GM23338 (cell line): ENCODE results near the gene GPATCH4.

Experiments
- CREB1 ChIP-seq: fragments of 250-450 bp; sonication (Bioruptor Pico); IDR thresholded peaks from 2 replicates; pipeline ENCODE4 v1.5.0; 2020; ENCODE audit warnings: low read depth, mild to moderate bottlenecking, moderate library complexity
- EZH2 ChIP-seq: fragments of 200-600 bp; sonication (generic); IDR thresholded peaks from one replicate; pipeline ENCODE4 v1.8.0; 2017; ENCODE audit warnings: antibody characterized with exemption, mild to moderate bottlenecking, low read depth; ENCODE audit not compliant: unreplicated experiment
- EZH2phosphoT487 ChIP-seq: fragments of 200-600 bp; sonication (generic); IDR thresholded peaks from one replicate; pipeline ENCODE4 v1.8.1; 2018; ENCODE audit warnings: antibody characterized with exemption; ENCODE audit not compliant: unreplicated experiment
- POLR2AphosphoS5 ChIP-seq: IDR thresholded peaks from 2 replicates; pipeline ENCODE4 v1.6.1; 2016; ENCODE audit warnings: antibody characterized with exemption, low read depth
- TF ChIP-seq, protein P1 (sequence below), 2 experiments: fragments of 200-600 bp in 1 of 2; sonication (generic) in 1 of 2; conservative IDR thresholded peaks; 2 replicates each; pipeline versions ENCODE4 v1.5.1 to v1.6.1; 2016 to 2017; ENCODE audit warnings: antibody characterized with exemption in 2 of 2, low read depth in 2 of 2, mild to moderate bottlenecking in 2 of 2, moderate library complexity in 1 of 2

DNA sequence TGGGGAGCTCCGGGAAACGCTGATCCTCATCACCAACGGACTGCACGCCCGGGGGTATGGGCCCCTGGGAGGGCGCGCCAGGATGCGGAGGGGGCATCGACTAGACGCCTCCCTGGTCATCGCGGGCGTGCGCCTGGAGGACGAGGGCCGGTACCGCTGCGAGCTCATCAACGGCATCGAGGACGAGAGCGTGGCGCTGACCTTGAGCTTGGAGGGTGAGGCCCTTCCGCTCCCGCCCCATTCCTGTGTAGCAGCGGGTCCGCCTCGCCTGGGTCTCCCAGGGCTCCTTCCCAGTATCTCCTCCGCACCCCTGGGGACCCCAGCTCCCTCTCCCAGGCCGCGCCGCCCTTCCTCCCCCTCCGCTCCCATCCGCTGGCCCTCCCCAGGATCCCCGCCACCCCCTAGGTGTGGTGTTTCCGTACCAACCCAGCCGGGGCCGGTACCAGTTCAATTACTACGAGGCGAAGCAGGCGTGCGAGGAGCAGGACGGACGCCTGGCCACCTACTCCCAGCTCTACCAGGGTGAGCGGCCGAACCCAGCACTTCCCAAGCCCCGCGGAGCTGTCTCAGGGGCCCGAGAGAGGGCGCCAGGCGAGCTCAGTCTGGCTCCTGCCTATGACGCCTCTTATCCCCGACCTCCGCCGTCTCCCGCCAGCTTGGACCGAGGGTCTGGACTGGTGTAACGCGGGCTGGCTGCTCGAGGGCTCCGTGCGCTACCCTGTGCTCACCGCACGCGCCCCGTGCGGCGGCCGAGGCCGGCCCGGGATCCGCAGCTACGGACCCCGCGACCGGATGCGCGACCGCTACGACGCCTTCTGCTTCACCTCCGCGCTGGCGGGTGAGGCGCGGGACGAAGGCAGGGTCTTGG, 22.9 kb upstream of the GPATCH4 start:
- TF ChIP-seq, protein P1, sequence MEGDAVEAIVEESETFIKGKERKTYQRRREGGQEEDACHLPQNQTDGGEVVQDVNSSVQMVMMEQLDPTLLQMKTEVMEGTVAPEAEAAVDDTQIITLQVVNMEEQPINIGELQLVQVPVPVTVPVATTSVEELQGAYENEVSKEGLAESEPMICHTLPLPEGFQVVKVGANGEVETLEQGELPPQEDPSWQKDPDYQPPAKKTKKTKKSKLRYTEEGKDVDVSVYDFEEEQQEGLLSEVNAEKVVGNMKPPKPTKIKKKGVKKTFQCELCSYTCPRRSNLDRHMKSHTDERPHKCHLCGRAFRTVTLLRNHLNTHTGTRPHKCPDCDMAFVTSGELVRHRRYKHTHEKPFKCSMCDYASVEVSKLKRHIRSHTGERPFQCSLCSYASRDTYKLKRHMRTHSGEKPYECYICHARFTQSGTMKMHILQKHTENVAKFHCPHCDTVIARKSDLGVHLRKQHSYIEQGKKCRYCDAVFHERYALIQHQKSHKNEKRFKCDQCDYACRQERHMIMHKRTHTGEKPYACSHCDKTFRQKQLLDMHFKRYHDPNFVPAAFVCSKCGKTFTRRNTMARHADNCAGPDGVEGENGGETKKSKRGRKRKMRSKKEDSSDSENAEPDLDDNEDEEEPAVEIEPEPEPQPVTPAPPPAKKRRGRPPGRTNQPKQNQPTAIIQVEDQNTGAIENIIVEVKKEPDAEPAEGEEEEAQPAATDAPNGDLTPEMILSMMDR (conservative IDR thresholded peaks at IDR 0.05; ENCODE audit: low read depth in 2 of 2): peak; percentile 44 to 53
- no peak for TF ChIP-seq POLR2AphosphoS5
- no peak for TF ChIP-seq EZH2phosphoT487
- peak; percentile 93 for TF ChIP-seq EZH2
- peak; percentile 86 for TF ChIP-seq CREB1 (CRISPR knock-in tag)
